HAP-1 (cell line): ENCODE data around the gene HDGFL1.

Source experiments
- DNase-seq, 2 experiments: peaks; one replicate each; pipeline ENCODE4 v3.0.0-alpha.2; 2016 to 2020; ENCODE audit warnings: low spot score in 2 of 2
- H3K27me3 ChIP-seq: fragments of 250-450 bp; sonication (Bioruptor Pico); 2 replicates; pipeline ENCODE4 v1.5.1; 2020; ENCODE audit warnings: low read depth, mild to moderate bottlenecking, moderate library complexity
- H3K36me3 ChIP-seq: fragments of 250-450 bp; sonication (Bioruptor Pico); replicated peaks from 2 replicates; pipeline ENCODE4 v1.5.1; 2020; ENCODE audit warnings: mild to moderate bottlenecking
- H3K4me1 ChIP-seq: fragments of 250-450 bp; sonication (Bioruptor Pico); 2 replicates; pipeline ENCODE4 v1.5.1; 2020; ENCODE audit warnings: mild to moderate bottlenecking
- H3K4me3 ChIP-seq: fragments of 250-450 bp; sonication (Bioruptor Pico); 2 replicates; pipeline ENCODE4 v1.5.1; 2020; ENCODE audit warnings: mild to moderate bottlenecking, moderate library complexity
- H3K9me3 ChIP-seq: fragments of 250-450 bp; sonication (Bioruptor Pico); 2 replicates; pipeline ENCODE4 v1.5.1; 2020; ENCODE audit warnings: mild to moderate bottlenecking, moderate library complexity
- in situ Hi-C: fragments of 300-500 bp; cut with MboI; formaldehyde crosslinking; loops from 3 replicates; pipeline ENCODE4 v1.14.3; 2020; ENCODE audit warnings: low sequenced_read_pairs, inconsistent platforms, mixed read lengths

The HDGFL1 gene

DNA sequence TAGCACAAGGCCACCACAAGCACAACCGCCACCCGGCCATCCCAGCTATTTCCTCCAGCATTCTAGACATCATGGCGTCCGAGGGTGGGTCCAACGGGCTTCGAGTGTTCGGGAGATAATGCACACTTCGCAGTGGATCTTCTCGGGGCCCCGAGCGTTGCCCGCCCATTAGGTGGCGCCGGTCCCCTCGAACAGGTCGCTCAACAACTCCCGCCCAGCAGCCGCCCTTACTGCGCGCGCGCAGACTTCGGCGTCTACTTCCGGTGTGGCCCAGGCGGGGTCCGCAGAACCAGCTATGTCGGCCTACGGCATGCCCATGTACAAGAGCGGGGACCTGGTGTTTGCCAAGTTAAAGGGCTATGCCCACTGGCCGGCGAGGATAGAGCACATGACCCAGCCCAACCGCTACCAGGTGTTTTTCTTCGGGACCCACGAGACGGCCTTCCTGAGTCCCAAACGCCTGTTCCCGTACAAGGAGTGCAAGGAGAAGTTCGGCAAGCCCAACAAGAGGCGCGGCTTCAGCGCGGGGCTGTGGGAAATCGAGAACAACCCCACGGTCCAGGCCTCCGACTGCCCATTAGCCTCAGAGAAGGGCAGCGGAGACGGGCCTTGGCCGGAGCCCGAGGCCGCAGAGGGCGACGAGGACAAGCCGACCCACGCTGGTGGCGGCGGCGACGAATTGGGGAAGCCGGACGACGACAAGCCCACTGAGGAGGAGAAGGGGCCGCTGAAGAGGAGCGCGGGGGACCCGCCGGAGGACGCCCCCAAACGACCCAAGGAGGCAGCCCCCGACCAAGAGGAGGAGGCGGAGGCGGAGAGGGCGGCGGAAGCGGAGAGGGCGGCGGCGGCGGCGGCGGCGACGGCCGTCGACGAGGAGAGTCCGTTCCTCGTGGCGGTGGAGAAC is at the start of gene HDGFL1:
Gene HDGFL1 (plus strand): TSS at position 286 of the 904 bp plus-strand sequence. CDS start 10 bp downstream, at position 296.
- no peak for DNase-seq
- H3K4me1 ChIP-seq, result peaks cover 18% of the 10 kb centered on the region
- no peaks in the 10 kb centered on the region for H3K36me3 ChIP-seq
- H3K27me3 ChIP-seq, result no peaks in the 10 kb centered on the region
- H3K4me3 ChIP-seq, result no peak within 1 kb of the TSS
- in situ Hi-C loops, result no loop called here
- no peaks in the 10 kb centered on the region for H3K9me3 ChIP-seq

DNA sequence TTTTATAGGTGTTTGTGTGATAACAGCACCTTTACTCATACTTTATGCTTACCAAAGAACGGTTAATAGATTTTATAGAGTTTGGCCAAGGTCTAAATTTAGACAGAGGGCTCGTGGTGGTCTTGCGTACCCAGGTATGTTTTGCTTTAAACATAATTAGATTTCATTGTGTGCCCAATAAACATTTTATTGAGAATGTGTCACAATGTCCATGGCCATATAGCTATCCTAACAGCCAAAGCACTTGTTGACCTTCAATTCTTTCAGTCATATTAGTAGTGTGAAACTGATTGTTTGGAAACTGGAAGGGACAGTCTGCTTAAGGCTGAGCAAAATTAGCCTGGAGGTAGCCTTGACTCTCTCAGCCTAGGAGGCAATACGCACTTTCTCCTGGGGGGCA is 48.3 kb upstream of the HDGFL1 start:
- Histone ChIP-seq H3K9me3 (peaks cover 2% of the 10 kb centered on the region; the same call in 1 of the 2 replicates), H3K27me3 (no peaks in the 10 kb centered on the region), H3K36me3 (no peaks in the 10 kb centered on the region), H3K4me1 (no peaks in the 10 kb centered on the region), H3K4me3 (no peak overlapping the region)
- DNase-seq, result no peak
- in situ Hi-C loops, result no loop called here

DNA sequence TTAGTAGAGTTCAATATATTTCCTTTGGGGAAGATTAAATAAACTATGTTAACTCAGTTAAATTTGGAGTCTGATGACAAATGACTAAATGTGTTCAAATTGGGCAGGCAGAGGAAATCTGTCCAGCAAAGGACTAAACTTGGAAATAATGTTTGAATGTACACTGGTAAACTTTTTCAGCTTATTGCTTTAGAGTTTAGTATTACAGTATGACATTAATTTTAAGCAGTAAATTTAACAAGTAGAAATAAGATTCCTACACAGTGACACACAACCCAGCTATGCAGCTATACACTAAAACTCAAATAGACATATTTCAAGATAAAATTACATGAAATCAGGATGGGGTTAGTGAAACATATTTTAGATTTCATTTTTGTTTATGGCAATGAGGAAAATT is 42.6 kb upstream of the HDGFL1 start:
- Histone ChIP-seq H3K4me1 (no peaks in the 10 kb centered on the region), H3K27me3 (no peaks in the 10 kb centered on the region), H3K4me3 (no peak overlapping the region), H3K36me3 (no peaks in the 10 kb centered on the region), H3K9me3 (no peaks in the 10 kb centered on the region)
- no peak for DNase-seq
- in situ Hi-C loops, result no loop called here

DNA sequence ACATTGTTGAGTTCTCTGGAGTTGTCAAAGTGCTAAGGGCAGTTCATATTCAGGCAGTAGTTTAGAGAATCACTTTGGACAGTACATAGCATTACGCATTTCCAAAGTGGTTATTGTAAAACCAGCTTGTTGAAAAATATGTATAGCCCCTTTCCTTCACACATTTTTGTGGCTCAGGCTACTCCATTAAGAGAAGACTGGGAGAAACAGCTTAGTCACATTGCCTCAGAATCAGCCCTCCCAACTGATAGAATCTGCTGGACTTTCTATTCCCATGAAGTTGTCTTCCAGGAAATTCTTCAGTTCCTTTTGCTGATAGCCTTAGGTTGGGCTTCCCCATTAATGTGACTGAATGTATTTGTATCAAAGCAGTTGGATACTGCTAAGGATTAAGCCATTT is 39.5 kb upstream of the HDGFL1 start:
- Histone ChIP-seq H3K36me3 (no peaks in the 10 kb centered on the region), H3K27me3 (no peaks in the 10 kb centered on the region), H3K9me3 (no peaks in the 10 kb centered on the region), H3K4me1 (no peaks in the 10 kb centered on the region), H3K4me3 (no peak overlapping the region)
- no peak for DNase-seq
- in situ Hi-C loops, result no loop called here

DNA sequence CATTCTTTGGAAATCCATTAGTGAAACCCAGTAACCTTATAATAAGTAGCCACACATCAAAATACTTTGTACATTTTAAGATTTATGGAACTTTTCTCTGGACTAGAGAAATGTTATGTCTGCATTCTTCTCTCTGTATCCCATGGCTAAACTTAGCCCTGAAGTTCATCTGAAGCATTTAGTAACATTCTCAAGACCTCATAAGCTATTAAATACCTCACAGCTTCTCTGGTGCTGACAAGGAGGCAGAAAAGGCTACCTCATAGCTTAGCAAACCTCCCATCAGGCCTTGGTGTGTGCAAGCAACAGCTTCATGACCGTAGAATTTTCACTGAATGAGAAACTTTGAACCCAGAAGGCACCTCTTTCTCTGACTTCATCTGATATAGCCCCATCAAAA is 38.9 kb upstream of the HDGFL1 start:
- no peaks in the 10 kb centered on the region for H3K36me3 ChIP-seq
- H3K4me1 ChIP-seq, result no peaks in the 10 kb centered on the region
- H3K4me3 ChIP-seq, result no peak overlapping the region
- H3K27me3 ChIP-seq, result no peaks in the 10 kb centered on the region
- DNase-seq, result no peak
- no peaks in the 10 kb centered on the region for H3K9me3 ChIP-seq
- in situ Hi-C loops, result no loop called here

DNA sequence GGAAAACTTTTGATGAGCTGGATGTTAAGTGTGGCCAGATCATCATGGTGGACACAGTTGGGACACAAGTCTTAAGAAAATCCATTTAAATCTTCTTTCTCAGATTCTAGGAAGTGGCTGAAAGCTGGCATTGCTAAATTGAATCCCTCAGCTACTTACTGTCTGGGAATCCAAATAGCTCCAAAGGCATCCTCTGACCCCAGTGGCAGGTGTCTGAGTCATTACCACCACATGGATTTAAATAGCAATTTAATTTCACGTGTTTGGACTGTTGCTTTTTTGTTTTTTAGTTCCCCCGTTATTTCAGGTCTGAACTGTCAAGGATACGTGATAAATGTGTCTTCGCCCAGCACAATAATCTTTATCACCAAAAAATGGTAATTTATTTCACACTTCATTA is 33.2 kb upstream of the HDGFL1 start:
- no peaks in the 10 kb centered on the region for H3K9me3 ChIP-seq
- no peak overlapping the region for H3K4me3 ChIP-seq
- no peak for DNase-seq
- no peaks in the 10 kb centered on the region for H3K27me3 ChIP-seq
- no peaks in the 10 kb centered on the region for H3K36me3 ChIP-seq
- in situ Hi-C loops, result no loop called here
- H3K4me1 ChIP-seq, result no peaks in the 10 kb centered on the region

DNA sequence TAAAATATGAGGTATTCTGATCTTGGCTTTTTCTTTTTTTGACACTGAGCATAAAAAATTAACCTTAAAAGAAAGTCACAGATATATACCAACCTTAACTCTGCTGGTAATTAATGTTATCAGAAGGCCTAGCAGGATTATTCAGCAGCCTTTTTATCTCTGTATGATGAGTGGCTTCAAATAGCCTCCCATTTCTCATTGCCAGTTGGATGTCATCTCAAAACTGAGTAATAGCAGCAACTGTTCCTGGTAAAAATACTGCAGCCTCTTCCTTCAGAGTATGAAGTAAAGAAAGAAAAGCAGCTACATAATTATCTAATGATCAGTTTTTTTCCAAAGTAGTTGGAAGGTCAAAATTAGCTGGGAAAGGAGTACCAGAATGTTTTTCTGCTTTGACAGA is 24.9 kb upstream of the HDGFL1 start:
- H3K36me3 ChIP-seq, result no peaks in the 10 kb centered on the region
- in situ Hi-C loops, result no loop called here
- no peak overlapping the region for H3K4me3 ChIP-seq
- H3K27me3 ChIP-seq, result no peaks in the 10 kb centered on the region
- H3K4me1 ChIP-seq, result no peaks in the 10 kb centered on the region
- no peak for DNase-seq
- no peaks in the 10 kb centered on the region for H3K9me3 ChIP-seq

DNA sequence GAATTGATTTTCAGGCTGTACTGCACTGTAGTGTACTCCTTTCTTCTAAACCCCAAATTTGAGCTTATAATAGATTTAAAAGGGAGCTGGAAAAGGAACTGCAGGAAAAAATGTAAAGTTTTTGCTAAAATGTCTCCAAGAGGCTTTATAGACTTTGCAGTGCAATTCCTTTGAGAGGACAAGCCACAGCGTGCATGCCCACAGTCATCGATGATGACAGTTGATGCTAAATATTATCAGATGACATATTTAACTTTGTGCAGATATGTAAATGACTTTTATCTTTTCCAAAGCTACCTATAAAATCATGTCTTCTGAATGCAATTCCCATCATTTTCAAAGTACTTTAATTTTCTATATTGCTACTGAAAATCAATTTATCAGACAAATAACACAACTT is 24.3 kb upstream of the HDGFL1 start:
- Histone ChIP-seq H3K4me1 (no peaks in the 10 kb centered on the region), H3K9me3 (no peaks in the 10 kb centered on the region), H3K4me3 (no peak overlapping the region), H3K27me3 (no peaks in the 10 kb centered on the region), H3K36me3 (no peaks in the 10 kb centered on the region)
- DNase-seq, result no peak
- in situ Hi-C loops, result no loop called here

DNA sequence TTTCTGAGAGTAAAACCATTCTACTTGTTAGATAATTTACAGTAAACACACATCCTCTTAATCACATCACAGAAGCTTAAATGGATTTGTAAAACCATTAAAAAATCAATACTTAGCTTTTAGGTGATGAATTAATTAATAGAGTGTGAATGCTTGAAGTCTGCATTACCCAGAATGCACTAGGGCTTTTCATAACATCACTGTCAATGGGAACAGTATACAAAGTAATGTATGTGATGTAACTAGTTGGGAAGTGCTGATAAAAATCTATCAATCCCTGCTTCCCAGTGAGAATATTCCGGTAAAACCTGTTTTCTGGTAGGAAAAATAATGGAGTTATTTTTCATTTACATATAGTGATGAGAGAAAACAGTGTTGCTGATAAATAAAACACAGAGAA is 23.1 kb upstream of the HDGFL1 start:
- Histone ChIP-seq H3K27me3 (no peaks in the 10 kb centered on the region), H3K9me3 (no peaks in the 10 kb centered on the region), H3K4me3 (no peak overlapping the region), H3K4me1 (no peaks in the 10 kb centered on the region), H3K36me3 (no peaks in the 10 kb centered on the region)
- no peak for DNase-seq
- in situ Hi-C loops, result no loop called here

DNA sequence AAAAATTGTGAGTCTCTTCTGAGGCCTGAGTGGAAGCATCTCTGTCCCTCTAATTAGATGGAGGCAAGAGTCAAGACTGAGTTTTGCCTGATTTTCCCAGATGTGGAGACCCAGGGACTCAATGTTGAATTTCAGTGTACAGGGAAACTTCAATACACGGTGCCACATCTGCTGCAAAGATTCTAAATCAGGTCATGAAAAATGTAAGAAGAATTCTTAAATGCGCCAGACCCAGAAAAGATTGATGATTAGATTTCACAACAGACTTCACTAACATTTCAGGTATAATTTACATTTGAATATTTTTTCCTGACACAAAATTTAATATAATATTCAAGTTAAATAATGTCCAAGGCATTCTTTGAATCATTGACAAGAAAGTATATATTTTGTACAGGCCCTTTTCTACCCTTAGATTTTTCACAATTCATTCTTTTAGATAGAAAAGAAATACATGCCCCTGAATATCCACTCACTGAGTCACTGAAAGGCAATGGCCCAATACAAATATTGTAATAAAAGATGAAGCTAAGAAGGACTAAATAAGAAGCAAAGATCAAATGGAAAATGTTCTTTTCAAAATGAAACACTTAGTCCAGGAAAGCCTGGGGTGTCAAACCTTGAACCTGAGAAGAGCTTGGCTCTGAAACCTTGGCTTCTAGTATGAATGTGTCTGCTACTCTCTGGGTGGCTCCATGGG is 18.2 kb upstream of the HDGFL1 start:
- DNase-seq, result no peak
- Histone ChIP-seq H3K27me3 (no peaks in the 10 kb centered on the region), H3K36me3 (no peaks in the 10 kb centered on the region), H3K4me3 (no peak overlapping the region), H3K4me1 (no peaks in the 10 kb centered on the region), H3K9me3 (no peaks in the 10 kb centered on the region)
- in situ Hi-C loops, result no loop called here

DNA sequence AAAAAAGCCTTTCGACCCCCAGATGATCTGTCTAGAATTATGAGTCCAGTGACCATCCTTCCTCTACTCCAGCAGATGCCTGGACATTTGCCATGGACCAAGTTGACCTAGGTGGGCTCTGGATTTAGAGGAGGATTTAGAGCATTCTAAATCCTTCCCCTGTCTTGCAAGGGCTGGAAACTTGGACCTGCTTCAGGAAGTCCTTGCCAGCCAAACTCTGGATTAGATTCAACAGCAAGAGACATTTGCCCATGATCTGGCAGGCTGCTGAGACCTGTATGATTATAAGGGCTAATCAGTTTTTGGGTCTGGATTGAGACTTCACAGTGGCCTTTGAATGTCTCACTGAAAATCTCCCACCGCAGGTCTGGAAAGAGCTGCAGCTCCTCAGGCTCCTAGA is 13.1 kb upstream of the HDGFL1 start:
- Histone ChIP-seq H3K27me3 (no peaks in the 10 kb centered on the region), H3K4me3 (no peak overlapping the region), H3K9me3 (no peaks in the 10 kb centered on the region), H3K36me3 (no peaks in the 10 kb centered on the region), H3K4me1 (no peaks in the 10 kb centered on the region)
- DNase-seq, result no peak
- in situ Hi-C loops, result no loop called here

DNA sequence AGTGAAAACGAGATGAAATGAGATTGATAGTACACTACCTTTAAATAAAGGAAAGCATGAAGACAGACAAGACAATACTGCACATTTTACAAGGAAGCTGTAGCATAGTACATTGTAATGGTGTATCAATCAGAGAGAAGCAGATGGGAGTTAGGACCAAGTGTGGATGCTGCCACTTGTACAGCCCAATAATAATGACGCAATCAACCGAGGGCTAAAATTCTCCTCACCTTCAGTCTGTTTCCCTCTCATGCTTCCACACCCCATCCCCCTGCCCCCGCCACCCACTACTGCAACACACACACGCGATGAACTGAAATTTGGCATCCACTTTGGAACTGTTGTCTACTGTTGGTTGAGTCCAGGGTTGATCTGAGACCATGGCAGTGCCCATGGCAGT is 12.4 kb upstream of the HDGFL1 start:
- Histone ChIP-seq H3K27me3 (no peaks in the 10 kb centered on the region), H3K4me3 (no peak overlapping the region), H3K36me3 (no peaks in the 10 kb centered on the region), H3K9me3 (no peaks in the 10 kb centered on the region), H3K4me1 (no peaks in the 10 kb centered on the region)
- in situ Hi-C loops, result no loop called here
- no peak for DNase-seq

DNA sequence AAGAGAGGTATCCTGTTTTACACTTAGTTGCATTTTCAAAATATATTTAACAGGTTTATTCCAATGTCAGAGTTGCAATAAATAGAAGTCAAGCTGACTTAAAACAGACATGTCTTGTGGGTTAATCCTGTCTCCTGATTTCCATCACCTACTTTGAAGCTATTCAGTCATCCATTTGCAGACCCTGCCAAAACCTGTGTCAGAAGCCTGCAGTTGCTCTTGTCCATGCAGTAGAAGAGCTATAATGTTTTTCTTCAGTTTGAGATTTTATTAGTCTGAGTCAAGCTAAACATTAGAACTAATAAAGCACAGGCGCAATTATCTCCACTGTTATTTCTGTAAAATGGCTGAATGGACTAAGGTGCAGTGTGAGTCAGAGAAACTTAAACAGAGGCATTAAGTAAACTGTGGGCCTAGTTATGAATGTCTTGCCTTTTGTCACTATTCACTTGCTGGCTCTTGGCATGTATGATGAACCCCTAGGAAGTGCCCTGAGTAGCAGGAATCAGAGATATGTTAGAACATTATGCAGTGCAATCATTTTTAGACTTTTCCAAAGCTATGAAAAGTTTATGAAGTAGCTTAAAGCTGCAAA is 11.0 kb upstream of the HDGFL1 start:
- in situ Hi-C loops, result no loop called here
- Histone ChIP-seq H3K4me1 (no peaks in the 10 kb centered on the region), H3K9me3 (no peaks in the 10 kb centered on the region), H3K4me3 (no peak overlapping the region), H3K27me3 (no peaks in the 10 kb centered on the region), H3K36me3 (no peaks in the 10 kb centered on the region)
- no peak for DNase-seq

DNA sequence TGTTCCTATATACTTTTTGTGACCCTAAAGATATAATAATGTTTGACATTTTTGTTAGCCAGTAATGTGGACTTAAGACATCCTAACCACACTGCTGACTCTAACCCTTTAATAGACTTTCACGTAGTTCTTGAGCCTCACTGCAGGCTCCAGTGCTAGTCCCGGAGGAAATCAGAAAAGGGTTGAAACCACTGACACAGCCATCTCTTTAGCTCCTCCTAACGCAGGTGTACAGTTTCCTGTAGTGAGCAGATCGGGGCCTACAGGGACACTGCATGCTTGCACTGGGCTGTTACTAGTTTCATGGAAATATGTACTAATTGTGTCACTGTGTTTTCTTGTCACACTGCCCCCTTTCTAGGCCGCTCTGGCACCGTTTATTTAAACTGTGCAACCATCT is 512 bp upstream of the HDGFL1 start:
- DNase-seq, result no peak
- Histone ChIP-seq H3K9me3 (no peaks in the 10 kb centered on the region), H3K36me3 (no peaks in the 10 kb centered on the region), H3K27me3 (no peaks in the 10 kb centered on the region), H3K4me1 (peaks cover 18% of the 10 kb centered on the region), H3K4me3 (no peak overlapping the region)
- in situ Hi-C loops, result no loop called here
